ENCODE measurements around the gene ACTL9. TPM values are rescaled to one million over a fixed set of nuclear protein-coding genes. Genes with fewer than 3 reads are reported as not detected.
"Not testable (repeated sequence)": the region's sequence is repeated elsewhere in the genome, so short reads cannot be mapped to it uniquely, and the experiment has no call there.

Gene ACTL9
- total and polyA plus RNA-seq, 10 of the 15 experiments (the other 5 are each of a cell fraction or from before 2014, with no cell fraction given), result not detected

GRCh38 chr19:8698433-8699063 lies at the start of gene ACTL9 (continued):
- no peak for TF ChIP-seq CUX1 (IDR thresholded peaks at IDR 0.05; ENCODE audit: insufficient replicate concordance, low read depth, low read length)
- TF ChIP-seq ZBTB33 (IDR thresholded peaks at IDR 0.05), result no peak

GRCh38 chr19:8739291-8740065 lies 40.9 kb upstream of the ACTL9 start:
- RAD21 ChIA-PET (ENCODE audit: unreplicated experiment); H4K20me1 ChIP-seq (ENCODE audit: control insufficient read depth, insufficient read depth); H3K9me3 ChIP-seq (replicated peaks; ENCODE audit: control insufficient read depth, insufficient read depth, low read length); H3K4me2 ChIP-seq (ENCODE audit: control insufficient read depth, insufficient read depth); H3K4me1 ChIP-seq (ENCODE audit: control insufficient read depth, insufficient read depth, low read length); H2AFZ ChIP-seq (ENCODE audit: control insufficient read depth, low read depth, low read length); POLR2A ChIA-PET; FAIRE-seq; CTCF ChIA-PET; SMC1A ChIA-PET (ENCODE audit: uncharacterized antibody, unreplicated experiment); ATAC-seq; H3K79me2 ChIP-seq (ENCODE audit: control insufficient read depth, insufficient read depth, low read length); DNase-seq (ENCODE audit: low read depth, low spot score); H3K36me3 ChIP-seq (ENCODE audit: control insufficient read depth in 2 of 2, insufficient read depth in 2 of 2, low read length in 1 of 2); H3K27ac ChIP-seq (ENCODE audit: control insufficient read depth, insufficient read depth); H3K9ac ChIP-seq (ENCODE audit: control insufficient read depth, insufficient read depth, low read length); in situ Hi-C loops (cut with MboI); BruUV-seq (replicated peaks); H3K4me3 ChIP-seq; intact Hi-C loops (cut with micrococcal nuclease; ENCODE audit: unreplicated experiment); H3K27me3 ChIP-seq (replicated peaks in 1 of 2; ENCODE audit: control insufficient read depth in 2 of 2, insufficient read depth in 2 of 2, low read length in 1 of 2): not testable (repeated sequence)
- 93% methylated on average over 8 of the region's 55 CpGs for WGBS (ENCODE audit: insufficient coverage, insufficient replicate concordance, low lambda C conversion rate, missing lambda C conversion rate)

Data from GM12878 (cell line).